Medulla oblongata (tissue), 1 donor: ENCODE data around the gene PPWD1.
"Not testable (repeated sequence)": the region's sequence is repeated elsewhere in the genome, so short reads cannot be mapped to it uniquely, and the experiment has no call there.

Experiments used
- DNase-seq: peaks from one replicate; pipeline ENCODE4 v3.0.0-alpha.2; 2015; ENCODE audit errors: extremely low spot score

Gene PPWD1

GRCh38 chr5:65562731-65563701 lies at the start of gene PPWD1, which contains the start of gene CENPK:
Gene PPWD1, plus strand, starts transcription at chr5:65563296. Its CDS starts 15 bp downstream, at chr5:65563311.
Gene CENPK, minus strand, starts transcription at chr5:65563168. Its CDS starts 8,261 bp downstream, at chr5:65554907.
- DNase-seq, result peak; percentile 96

- peak; percentile 2 for DNase-seq
These were observed 37.4 kb upstream of the PPWD1 start for GRCh38 chr5:65525726-65526125.

GRCh38 chr5:65530904-65531303 lies 32.2 kb upstream of the PPWD1 start:
- no peak for DNase-seq

GRCh38 chr5:65535529-65535987 lies 27.5 kb upstream of the PPWD1 start:
- peak; percentile 2 for DNase-seq

- no peak for DNase-seq
These were observed 23.3 kb upstream of the PPWD1 start for GRCh38 chr5:65539827-65540226.

GRCh38 chr5:65544473-65544872 lies 18.6 kb upstream of the PPWD1 start:
- no peak for DNase-seq

GRCh38 chr5:65546141-65546540 lies 17.0 kb upstream of the PPWD1 start:
- no peak for DNase-seq

GRCh38 chr5:65548281-65548680 lies 14.8 kb upstream of the PPWD1 start:
- no peak for DNase-seq

GRCh38 chr5:65553941-65554340 lies 9.2 kb upstream of the PPWD1 start:
- DNase-seq, result no peak

GRCh38 chr5:65555287-65555686 lies 7.8 kb upstream of the PPWD1 start:
- no peak for DNase-seq

GRCh38 chr5:65556181-65556580 lies 6.9 kb upstream of the PPWD1 start:
- no peak for DNase-seq

- DNase-seq, result no peak
These were observed 6.4 kb upstream of the PPWD1 start for GRCh38 chr5:65556718-65557117.

- DNase-seq, result peak; percentile 12
These were observed 681 bp downstream of the PPWD1 start for GRCh38 chr5:65563777-65564176.

GRCh38 chr5:65566505-65566904 lies 3.4 kb downstream of the PPWD1 start:
- DNase-seq, result no peak

GRCh38 chr5:65570598-65571226 lies 7.6 kb downstream of the PPWD1 start:
- no peak for DNase-seq

- DNase-seq, result no peak
These were observed 14.0 kb downstream of the PPWD1 start for GRCh38 chr5:65577141-65577540.

- DNase-seq, result no peak
These were observed 25.6 kb downstream of the PPWD1 start for GRCh38 chr5:65588694-65589093.

GRCh38 chr5:65601761-65602160 lies 38.7 kb downstream of the PPWD1 start:
- not testable (repeated sequence) for DNase-seq

GRCh38 chr5:65611524-65611923 lies 48.4 kb downstream of the PPWD1 start:
- DNase-seq, result no peak

GRCh38 chr5:65612298-65612907 lies 49.3 kb downstream of the PPWD1 start:
- no peak for DNase-seq

- DNase-seq, result no peak
These were observed 56.9 kb downstream of the PPWD1 start for GRCh38 chr5:65620021-65620420.

- not testable (repeated sequence) for DNase-seq
These were observed 58.9 kb downstream of the PPWD1 start for GRCh38 chr5:65621961-65622360.
